GM12872 (cell line): ENCODE measurements around the gene SHTN1.

Experiments used
- TF ChIP-seq, protein P1 (sequence below): IDR thresholded peaks from 3 replicates; pipeline ENCODE4 v1.5.1; 2011; ENCODE audit warnings: low read depth, mild to moderate bottlenecking, low read length, moderate library complexity; ENCODE audit not compliant: insufficient read depth

The SHTN1 gene

GRCh38 chr10:116888380-116889055, 116.5 kb downstream of the SHTN1 start:
- TF ChIP-seq, protein P1, sequence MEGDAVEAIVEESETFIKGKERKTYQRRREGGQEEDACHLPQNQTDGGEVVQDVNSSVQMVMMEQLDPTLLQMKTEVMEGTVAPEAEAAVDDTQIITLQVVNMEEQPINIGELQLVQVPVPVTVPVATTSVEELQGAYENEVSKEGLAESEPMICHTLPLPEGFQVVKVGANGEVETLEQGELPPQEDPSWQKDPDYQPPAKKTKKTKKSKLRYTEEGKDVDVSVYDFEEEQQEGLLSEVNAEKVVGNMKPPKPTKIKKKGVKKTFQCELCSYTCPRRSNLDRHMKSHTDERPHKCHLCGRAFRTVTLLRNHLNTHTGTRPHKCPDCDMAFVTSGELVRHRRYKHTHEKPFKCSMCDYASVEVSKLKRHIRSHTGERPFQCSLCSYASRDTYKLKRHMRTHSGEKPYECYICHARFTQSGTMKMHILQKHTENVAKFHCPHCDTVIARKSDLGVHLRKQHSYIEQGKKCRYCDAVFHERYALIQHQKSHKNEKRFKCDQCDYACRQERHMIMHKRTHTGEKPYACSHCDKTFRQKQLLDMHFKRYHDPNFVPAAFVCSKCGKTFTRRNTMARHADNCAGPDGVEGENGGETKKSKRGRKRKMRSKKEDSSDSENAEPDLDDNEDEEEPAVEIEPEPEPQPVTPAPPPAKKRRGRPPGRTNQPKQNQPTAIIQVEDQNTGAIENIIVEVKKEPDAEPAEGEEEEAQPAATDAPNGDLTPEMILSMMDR: no peak

- TF ChIP-seq, protein P1: no peak
These were observed 118.2 kb downstream of the SHTN1 start for GRCh38 chr10:116886772-116887171.

DNA sequence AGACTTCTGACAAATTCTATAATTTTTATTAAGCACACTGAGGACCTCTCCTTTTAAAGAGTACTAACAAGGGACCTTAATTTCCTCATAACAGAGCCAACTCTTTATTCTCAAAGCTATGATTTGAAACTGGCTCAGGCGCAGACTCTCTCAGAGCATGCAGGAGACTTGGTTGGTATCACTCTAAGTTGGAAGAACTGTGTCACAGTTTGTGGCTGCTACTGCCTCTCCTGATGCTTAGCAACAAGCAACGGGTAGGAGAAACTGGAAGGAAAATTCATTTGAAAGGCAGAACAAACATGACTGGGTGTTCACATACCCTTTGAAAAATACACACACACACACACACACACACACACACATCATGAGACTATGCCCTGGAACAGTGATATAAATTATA, 122.3 kb downstream of the SHTN1 start:
- TF ChIP-seq, protein P1: no peak

- TF ChIP-seq, protein P1: no peak
These were observed 124.1 kb downstream of the SHTN1 start for GRCh38 chr10:116880716-116881482.

GRCh38 chr10:116879817-116880216, 125.2 kb downstream of the SHTN1 start:
- TF ChIP-seq, protein P1: no peak

- TF ChIP-seq, protein P1: no peak
These were observed 126.9 kb downstream of the SHTN1 start for GRCh38 chr10:116878123-116878522.

- TF ChIP-seq, protein P1: no peak
These were observed 127.6 kb downstream of the SHTN1 start for GRCh38 chr10:116877391-116877790.
